HG03457 (cell line): ENCODE results near the gene RBM8A.

Experiments used
- ATAC-seq: cut with Tn5 transposase; IDR thresholded peaks from one replicate; pipeline ENCODE4 v1.9.1; 2021; ENCODE audit warnings: moderate number of reproducible peaks; ENCODE audit not compliant: unreplicated experiment

Gene RBM8A

GRCh38 chr1:145927063-145927886 lies at the start of gene RBM8A:
Gene RBM8A (minus strand): TSS chr1:145927484. CDS start chr1:145927426, 58 bp downstream.
- peak; percentile 80 for ATAC-seq

GRCh38 chr1:145977016-145977415 lies 49.7 kb upstream of the RBM8A start:
- no peak for ATAC-seq

DNA sequence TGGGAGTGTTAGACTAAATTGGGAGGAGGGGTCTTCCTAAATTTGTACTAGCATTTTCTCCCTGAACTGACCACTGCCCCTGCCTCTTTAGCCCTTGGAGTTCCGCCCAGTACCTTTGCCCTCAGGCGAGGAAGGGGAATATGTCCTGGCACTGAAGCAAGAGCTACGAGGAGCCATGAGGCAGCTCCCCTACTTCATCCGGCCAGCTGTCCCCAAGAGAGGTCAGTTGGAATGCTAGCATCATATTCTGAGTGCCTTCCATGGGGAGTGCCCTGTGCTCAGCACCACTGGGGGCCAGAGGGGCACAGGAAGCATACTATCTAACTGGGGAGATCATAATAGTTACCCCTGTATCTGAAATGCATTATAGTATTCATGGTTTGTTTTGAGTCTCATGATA lies 47.9 kb upstream of the RBM8A start:
- no peak for ATAC-seq

GRCh38 chr1:145974721-145975120 lies 47.4 kb upstream of the RBM8A start:
- ATAC-seq, result no peak

DNA sequence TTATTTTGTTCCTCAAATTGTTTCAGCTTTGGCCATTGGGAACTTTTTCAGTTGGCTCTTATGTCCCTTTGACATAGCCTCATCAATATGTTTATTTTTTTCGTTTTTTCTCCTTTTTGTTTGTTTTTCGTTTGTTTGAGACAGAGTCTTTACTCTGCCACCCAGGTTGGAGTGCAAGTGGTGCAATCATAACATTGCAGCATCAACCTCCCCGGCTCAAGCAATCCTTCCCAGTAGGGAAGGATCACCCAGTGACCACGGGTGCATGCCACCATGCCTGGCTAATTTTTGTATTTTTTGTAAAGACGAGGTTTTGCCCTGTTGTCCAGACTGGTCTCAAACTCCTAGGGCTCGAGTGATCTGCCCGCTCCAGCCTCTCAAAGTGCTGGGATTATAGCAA lies 45.3 kb upstream of the RBM8A start:
- no peak for ATAC-seq

DNA sequence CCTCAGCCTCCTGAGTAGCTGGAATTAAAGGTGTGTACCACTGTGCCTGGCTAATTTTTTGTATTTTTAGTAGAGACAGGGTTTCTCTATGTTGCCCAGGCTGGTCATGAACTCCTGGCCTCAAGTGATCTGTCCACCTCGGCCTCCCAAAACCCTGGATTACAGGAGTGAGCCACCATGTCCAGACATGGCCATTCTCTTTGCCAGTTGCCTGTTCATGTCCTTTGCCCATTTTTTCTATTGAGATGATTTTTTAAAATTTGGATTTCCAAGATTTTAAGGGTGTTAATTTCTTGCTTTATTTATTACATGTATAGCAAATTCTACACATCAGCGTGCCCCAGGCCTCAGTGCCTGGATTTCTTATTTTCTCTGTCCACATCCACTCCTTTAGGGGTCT lies 40.0 kb upstream of the RBM8A start:
- no peak for ATAC-seq

DNA sequence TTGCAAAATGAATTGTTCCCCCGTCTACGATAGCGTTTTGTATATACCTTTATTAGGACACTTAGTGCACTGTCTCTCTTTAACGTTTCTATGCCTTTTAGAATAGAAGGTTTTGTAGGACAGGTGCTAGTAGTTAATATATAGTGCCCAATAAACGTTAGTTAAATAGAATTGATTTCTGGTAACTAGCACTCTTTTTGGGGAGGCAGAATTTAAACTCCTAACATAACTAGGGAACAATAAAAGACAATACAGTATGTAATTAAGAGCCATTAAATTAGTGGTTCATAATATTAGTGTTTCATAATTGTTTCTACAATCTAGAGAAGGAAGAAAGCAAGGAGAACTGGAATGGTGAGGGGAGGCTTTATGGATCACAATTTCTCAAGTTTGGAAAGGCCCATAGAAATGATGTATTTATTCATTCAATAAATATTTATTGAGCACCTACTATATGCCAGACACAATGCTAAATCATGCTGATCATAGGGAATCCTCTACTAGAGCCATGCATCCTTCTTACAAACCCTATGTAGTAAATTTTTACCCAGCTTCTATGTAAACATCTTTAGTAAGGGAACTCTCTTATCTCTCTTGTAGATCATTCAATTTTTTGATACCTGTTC lies 37.9 kb upstream of the RBM8A start:
- ATAC-seq, result no peak

- ATAC-seq, result peak; percentile 78
These were observed 37.2 kb upstream of the RBM8A start, which contains the start of the genes ANKRD34A and POLR3GL for GRCh38 chr1:145964328-145965118. Gene ANKRD34A (minus strand): TSS chr1:145964575. CDS start chr1:145961759, 2,816 bp downstream. Gene POLR3GL (plus strand): TSS chr1:145964690. CDS start chr1:145974866, 10,176 bp downstream.

DNA sequence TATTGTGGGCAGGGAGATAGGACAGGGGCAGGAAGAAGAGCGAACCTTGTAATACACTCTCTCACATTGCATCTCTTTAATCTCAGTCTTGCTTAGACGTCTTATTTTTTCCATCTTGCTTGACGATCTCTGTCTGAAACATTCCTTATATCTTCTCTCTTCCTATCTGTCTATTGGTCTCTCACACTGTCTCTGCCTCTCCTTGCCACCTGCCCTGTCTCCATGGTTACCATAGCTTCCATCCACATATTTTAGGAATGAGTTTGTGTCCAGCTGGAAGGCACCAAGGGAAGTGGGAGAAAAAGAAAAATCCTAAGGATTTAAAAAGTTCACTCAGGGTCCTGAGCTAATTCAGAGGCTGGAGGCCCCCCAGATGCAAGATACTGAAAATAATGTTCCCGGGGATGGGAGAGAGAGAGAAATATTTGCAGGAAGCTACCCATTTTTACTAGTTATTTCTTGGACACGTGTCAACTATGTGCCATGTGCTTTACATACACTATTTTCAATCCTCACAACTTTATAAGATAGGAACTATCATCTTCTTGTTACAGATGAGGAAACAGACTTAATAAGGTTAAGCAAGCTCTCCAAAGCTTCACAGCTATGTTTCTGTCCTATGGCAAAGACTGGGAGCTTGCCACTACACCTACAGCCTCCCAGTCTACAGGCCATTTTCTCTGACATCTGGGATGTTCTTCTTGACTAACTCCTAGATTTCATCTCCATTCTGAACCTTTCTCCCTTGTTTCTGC lies 36.2 kb upstream of the RBM8A start:
- ATAC-seq, result no peak

DNA sequence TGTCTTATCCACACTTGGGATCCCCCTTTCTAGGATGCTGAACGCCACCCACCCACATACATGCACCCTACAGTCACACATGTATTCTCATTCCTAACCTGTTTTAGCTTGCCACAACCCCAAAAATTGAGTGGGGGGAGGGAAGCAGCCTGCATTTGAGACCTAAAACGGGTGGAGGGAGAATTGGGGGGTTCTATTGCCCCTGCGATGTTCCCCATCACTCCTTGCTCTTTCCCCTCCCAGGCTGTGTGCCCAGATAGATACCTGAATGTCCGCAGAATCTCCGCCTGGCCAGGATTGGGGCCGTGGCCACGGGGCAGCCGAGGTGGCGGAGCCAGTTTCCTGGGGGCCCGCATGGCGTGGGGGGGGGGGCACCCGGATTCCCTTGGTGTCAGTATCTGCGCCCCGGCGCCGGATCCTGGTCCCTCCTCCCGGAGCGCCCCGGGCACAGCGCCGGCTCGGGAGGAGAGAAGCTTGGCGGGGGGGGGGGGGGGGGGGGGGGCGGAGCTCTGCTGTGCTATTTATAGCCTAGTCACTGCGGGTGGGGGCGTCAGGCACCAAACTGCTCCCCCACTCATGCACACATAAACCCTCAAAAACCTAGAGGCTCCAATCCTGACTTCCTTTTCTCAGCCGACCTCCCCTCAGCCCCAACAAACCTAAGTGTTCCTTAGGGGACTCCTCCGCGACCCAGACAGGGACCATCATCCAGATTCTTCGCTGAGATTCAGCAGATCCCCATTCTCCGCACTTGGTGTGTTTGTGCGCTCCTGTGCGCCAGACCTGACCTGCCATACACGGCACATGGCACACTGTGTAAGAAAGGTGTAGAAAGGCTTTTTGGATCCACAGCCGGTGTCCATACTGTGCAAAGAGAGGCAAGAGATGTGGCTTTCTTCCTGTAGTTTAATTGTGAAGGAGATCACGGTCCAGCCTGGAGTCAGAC lies 35.1 kb upstream of the RBM8A start:
- ATAC-seq, result no peak

DNA sequence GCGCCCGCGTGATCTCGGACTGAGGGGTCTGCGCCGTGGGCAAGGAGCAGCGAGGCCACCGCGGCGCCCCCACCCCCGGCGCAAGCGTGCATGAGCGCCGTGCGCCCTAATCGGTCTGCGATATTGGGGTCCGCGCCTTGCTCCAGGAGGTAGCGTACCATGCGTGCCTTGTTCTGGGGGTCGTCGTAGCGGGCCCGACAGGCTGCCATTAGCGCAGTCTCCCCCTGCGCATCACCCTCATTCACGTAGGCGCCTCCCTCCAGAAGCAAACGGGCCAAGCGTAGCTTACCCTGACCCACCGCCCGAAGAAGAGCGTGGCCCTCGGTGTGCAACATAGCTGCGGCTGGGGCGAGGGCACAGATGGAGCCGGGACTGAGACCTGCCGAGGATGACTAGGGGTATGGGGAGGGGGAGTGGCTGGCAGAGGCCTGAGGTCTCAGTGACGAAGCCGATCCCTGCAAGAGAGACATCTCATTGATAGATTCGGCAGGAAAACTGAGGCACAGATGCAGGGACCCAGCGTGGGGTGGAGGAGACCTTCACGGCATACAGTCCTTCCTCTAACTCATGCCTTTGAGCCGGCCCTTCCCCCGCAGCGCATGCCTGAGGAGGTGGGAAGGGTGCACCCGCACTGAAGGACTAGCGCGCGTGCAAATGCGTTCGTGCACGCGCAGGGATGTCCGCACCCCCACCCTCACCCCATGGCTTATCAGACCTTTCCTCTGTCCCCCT lies 34.3 kb upstream of the RBM8A start:
- ATAC-seq, result no peak

GRCh38 chr1:145961109-145961424 lies 33.8 kb upstream of the RBM8A start:
- ATAC-seq, result no peak

GRCh38 chr1:145960468-145961108 lies 33.3 kb upstream of the RBM8A start:
- no peak for ATAC-seq

DNA sequence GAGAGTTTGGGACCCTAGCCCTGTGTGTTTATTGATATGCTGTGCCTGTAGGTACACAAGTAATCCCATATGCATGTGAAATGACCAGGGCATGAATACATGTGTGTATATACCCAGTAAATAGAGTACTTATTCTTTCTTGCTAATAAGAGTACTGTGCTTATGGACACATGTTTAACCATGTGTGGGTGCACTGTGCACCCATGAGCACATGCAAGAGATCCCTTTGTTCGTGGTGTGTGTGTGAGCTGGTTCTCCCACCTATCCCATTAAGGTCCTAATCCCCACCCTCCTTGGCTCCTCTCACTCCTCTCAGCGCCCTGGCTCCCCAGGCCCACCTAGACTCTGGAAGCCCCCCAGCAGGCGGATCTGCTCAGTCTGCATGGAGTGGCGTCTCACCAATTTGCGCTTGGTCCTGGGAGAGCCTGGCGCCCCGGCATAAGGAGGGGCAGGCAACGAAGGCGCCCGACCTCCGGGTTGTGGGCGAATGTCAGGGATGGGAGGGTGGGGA lies 32.7 kb upstream of the RBM8A start:
- ATAC-seq, result no peak

DNA sequence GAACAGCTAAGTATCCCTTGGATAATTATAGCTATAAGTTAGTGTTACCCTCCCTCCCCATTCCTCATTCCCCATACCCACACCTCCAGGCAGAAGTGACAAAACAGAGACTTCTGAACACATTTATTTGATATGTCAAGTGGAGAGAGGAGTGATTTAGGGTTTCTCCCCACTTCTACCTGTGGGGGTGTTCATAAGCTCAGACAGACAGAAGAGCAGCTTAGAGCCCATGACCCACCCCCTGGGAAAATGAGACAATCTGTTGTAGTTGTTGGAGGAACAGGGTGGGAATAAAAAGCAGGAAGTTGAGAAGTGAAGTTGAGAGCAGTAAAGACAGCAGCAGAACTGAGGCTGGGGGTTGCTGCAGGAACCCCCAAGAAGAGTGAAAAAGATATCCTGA lies 32.0 kb upstream of the RBM8A start:
- ATAC-seq, result no peak

DNA sequence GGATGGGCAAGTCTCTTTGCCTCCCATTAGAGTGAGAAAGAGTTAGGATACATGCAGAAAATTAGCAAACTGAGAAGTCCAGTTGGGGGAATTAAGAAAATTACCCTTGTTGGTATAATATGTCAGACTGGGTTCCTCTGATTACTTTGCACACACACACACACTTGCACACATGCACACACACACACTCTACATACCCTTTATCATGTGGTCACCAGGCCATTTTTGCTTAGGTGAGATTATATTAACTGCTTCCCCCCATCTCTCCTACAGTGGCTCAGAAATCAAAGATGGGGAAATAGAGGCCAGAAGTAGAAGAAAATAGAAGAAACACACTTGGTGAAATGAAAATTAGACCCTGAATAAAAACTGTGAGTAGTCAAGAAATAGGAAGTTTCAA lies 31.4 kb upstream of the RBM8A start:
- ATAC-seq, result no peak

DNA sequence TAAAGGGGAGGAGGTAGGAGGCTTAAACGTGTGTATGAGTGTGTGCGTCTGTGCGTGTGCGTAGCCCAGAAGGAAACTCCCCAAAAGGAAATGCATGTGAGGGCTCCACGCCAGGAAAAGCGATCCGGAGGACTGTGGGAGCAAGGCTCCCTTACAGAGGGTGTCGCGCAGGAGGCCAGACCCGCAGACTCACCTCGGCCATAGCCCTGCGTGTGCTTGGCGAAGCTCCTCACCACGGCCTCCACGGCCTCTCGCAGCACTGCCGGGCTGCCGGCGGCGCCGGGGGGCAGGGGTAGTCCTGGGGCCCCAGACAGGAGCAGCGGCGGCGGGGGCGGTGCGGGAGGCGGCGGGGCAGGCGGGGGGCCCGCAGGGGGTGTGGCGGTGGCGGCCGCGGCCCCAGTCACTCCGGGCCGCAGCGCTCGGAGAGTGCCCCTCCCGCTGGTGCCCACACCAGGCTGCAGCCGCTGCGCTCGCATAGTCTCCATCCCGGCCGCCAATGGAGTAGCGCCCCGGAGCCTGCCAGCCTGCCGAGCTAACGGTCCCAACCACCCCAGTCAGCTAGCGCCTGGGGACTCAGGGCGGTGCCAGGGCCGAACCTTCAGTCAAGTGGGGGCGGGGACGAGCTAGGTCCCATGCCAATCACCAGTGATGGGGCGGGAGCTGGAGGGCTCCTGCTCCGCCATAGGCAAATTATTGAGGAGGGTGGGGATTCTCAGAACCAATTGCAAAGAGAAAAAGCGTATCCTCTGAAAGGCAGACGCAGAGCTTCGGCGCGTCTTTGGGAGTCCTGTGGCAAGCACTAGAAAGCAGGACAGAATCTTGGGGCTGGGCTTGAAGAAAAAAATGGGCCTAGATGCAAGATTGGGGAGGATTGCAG lies 30.4 kb upstream of the RBM8A start, which contains the start of gene LIX1L:
Gene LIX1L (minus strand): TSS at position 575 of the 877 bp plus-strand sequence. CDS start 90 bp downstream, at position 485.
- peak; percentile 74 for ATAC-seq
